GM18907 (cell line): ENCODE data around the gene RAG2.

Experiments used
- ATAC-seq: cut with Tn5 transposase; IDR thresholded peaks from one replicate; pipeline ENCODE4 v1.9.1; 2021; ENCODE audit warnings: mild to moderate bottlenecking, moderate library complexity; ENCODE audit not compliant: unreplicated experiment

Gene RAG2

DNA sequence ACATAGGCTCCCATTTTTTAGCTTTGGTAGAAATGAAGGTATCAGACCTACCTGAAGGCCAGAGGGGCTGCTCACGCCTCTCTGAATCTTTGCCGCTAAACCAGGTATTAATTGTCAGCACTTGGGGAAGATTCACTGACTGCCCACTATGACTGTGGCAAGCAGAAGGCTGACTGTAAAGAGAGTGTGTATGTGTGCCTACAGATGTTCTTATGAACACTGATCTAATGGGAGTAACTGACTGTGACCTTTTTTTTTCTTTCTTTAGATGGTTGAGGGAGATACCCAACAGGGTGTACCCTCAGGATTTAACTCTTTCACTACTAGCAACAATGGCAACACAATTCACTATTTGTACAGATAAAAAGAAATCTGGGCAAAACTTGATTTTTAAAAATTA is at the start of gene RAG2:
Gene RAG2 (minus strand): TSS at position 186 of the 400 bp plus-strand sequence. CDS start 4,068 bp downstream, outside the sequence.
- ATAC-seq = no peak

DNA sequence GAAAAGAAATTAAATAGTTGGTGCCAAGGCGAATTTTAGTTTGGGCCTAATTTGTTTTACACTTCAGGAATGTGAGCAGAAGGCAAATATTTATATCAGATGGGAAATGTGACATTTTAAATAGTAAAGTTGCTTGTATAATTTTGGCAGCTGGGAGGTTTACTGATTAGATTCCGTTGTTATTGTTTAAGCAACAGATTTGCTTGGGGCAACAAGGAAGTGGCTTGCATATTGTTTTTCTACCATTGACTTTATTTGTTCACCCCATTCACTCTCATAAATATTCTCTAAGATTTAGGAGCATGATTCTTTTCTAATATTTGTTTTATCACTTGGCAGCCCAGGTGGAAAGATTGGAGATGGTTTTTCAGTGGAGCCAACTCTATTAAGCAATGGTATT is 40.5 kb upstream of the RAG2 start:
- ATAC-seq = no peak

DNA sequence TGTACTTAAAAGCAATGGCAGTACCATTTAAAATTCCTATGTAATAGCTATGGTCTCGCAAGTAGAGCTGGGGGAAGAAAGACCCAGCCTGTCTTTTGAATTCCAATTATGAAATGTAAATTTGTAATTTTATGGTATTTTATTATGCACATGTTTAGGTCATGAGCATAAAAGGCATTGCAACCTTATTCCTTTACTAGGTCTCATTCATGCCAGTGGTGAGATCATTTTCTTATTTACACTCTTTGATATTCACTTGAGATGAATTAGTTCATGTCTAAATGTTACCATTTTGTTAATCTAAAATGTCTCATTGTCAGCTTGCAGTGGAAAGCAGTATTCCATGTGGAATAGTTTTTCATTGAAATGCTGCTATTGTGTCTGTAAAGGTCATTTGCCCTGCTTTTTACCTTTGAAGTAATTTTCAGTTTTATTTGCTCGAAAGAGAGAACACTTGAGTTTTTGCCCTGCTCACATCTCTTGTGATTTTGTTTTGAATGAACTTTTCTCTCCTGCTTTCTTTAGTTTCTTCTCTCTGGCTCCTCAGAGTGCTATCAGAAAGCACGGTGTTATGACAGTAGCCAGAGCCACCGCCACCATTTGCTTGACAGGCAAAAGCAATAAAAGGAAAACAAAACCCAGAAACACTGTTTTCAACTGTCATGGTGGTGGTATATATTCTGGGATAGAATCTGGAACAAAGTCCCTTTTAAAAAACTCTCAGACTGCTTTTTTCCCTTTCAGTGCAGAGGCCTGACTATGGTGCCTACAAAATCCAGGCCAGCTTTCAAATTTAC is 37.2 kb upstream of the RAG2 start:
- ATAC-seq = no peak

DNA sequence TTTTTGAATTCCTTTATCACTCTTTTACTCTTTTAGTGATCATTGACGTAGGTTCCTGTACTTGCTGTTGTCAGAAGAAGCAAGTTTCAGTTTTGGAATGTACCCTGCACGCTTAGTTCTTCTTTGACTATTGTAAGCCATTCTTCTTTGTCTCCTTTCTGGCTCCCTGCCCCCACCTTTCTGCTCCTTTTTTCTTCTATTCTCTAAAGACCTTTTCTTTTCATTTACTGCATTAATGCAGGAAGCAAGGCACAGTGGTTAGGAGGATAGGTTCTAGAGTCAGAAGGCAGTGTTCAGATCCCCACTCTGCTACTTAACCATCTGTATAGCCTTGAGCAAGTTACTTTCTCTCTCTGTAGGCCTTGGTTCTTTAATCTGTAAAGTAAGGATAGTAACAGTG is 33.7 kb upstream of the RAG2 start:
- peak; percentile 79 for ATAC-seq

DNA sequence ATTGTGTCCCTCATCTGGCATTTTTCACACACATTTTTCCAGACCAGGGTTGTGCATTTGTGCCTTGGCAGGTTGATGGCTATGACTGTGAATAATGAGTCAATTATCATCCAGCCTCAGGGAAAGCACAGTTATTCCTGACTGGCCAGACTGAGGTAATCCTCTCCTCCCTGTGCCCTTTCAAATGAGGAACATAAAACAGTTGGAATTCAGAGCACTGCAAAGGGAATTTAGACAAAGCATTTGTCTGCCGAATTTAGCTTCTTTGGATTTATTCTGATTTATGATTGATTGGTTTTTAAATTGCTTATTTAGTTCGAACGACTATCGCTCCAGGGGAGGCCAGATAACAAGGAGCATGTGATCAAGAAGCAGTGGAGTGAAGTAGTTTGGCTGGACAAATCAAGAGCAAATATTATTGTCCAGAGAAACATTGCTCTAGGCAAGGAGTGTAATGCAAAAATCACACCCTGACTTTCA is 30.8 kb upstream of the RAG2 start:
- no peak for ATAC-seq

DNA sequence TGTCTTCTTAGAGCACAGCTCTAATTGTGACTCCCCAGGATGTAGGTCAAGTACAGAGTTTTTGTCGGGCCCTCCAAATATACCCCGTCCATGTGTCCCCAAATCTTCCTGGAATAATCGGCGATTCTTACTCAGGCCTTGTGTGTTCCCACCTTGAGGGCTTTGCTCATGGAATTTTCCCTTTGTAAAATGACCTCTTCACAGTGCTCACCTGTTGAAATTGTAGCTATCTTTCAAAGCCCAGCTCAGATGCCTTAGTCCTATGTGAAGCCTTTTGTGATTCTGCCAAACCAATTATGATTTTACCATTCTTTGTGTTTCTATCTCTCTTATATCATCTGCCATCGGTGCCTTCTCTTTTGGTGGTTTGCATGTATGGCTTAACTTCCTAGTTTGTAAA is 30.1 kb upstream of the RAG2 start:
- ATAC-seq = no peak

DNA sequence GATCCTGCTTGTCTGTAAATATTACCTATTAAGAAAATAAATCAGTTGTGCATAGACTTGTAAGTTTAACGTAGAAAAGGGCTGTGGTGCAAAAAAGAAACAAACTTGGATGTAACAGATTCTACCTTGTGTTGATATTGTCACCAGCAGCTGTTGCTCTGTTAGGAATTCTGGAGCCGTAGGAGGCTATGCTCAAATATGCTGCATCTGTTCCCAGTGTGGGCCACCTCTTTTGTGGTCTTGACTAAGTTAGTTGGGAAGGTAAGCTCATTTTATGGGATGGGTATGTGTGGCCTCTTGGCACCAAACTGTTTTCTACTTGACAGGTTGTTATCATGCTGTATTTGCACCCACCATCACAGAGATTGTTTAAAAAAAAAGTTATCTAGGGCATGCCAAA is 29.4 kb upstream of the RAG2 start:
- no peak for ATAC-seq

DNA sequence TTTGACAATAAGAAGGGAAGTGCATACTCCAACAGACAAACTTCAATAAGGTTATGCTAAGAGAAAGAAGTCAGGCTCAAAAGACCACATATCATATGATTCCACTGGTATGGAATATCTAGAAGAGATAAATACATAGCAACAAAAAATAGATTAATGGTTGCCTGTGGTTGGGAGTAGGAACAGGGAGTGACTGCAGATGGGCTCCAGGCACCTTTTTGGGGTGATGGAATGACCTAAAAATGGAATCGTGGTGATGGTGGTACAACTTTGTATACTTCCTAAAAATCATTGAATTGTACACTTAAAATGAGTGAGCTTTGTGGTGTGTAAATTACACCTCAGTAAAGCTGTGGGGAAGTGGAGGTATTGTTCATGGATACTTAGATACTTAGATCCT is 29.0 kb upstream of the RAG2 start:
- no peak for ATAC-seq

DNA sequence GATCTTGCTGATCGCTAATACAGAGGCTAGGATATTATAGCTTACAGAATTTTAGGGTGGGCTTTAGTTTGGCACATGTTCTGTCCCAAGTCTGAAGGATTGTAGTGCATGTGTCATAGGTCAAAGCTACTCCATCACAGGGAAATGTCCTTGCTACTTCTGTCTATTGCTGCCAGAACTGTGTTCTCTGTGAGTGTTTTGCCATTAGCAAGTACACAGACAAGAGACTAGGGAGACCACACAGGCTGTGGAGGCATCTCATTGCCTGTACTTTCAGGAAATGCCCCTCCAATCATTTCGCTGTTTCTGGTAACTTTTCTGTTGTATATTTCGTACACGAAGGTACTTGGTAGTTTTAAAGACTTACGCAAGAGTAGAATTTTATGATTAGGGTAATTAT is 25.5 kb upstream of the RAG2 start:
- ATAC-seq = no peak

DNA sequence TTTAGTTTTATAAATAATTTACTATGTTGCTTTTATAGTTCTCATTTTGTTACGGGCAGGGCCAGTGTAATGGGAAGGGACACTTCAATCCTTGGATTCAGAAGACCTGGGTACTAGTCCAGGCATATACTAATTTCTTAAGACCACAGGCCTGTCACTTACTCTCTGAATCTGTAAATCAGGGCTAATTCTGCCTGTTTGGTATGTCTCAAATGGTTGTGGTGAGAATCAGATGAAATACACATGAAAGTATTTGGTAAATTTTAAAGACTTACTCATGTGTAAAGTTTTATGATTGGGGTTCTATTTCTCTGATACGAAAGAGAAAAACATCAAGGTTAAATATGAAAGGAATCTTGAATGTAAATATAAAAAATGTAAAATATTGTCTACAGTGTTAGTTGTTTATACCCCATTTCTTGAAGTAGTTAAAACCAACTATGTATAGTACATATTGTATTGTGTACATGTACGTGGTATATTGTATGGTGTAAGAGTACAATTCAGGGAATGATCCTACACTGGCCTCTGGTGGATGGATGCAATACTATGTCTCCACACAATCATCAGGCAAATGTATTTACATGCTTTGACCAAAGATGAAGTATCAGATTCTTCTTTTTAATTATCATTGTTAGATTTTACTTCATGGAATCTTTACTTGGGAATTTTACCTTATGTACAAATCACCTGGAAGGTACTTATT is 24.5 kb upstream of the RAG2 start:
- ATAC-seq = peak; percentile 77

DNA sequence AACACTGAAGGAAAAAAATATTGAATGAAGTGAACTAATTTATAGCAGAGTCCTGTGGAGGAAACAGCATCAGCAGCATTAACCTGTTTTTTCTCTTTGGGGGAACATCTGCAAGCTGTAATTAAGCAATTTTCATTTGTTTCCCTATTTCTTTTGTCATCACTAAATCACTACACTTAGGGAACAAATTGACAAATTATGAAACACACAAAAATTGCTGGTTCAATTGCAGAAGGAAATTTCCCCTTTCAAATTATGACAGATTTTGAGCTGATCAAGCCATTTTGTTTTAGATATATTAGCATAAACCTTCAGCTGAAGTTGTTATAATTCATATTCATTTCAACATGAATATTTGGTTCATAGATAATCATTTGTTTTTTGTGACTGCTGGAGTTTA is 22.2 kb upstream of the RAG2 start:
- ATAC-seq = no peak

DNA sequence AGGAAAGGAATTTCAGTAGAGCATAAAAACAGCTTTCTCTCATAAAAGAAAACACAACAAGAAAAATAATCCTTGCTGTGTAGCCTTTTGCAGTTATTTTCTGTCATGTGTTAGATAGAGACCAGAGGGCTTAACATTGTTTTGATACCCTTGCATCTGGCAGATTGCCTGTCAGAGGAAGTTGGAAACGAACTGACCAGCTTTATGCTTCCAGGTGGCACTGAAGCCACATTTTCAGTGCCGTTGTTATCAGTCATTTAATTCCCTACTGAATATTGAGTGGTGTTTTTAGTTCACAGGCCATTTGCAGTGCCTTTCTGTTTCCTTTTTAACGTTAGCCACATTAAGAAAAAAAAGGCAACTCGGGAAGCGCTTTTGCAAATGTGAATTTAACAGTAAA is 21.5 kb upstream of the RAG2 start:
- ATAC-seq = no peak

DNA sequence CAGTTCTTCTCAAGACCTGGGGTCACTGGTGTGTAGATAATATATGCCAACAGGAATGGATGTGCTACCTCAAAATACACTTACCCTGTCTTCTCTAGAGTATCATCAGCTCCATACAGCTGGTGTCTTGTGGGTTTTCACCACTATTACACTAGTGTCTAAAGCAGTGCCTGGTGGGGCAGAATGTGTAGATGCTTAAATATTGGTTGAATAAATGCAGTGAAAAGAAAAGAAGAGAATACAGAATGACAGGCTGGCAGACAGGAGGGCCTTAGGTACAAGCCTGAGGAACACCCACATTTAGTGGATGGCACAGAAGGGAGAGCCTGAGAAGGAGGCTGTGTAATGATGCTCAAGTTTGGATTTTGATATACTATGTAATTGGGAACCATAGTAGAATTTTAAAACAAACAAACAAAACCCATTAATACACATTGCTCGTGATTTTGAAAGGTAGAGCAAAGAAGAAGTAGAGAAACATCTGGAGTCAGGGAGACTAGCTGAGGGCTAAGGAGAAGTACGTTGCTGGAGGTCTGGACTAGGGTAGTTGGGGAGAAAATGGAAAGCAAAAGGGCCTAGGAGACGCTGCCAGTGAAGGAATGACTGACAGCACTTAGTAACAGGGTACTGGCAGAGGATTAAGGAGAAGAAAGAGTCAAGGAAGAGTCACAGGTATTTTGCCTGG is 20.5 kb upstream of the RAG2 start:
- ATAC-seq = no peak

DNA sequence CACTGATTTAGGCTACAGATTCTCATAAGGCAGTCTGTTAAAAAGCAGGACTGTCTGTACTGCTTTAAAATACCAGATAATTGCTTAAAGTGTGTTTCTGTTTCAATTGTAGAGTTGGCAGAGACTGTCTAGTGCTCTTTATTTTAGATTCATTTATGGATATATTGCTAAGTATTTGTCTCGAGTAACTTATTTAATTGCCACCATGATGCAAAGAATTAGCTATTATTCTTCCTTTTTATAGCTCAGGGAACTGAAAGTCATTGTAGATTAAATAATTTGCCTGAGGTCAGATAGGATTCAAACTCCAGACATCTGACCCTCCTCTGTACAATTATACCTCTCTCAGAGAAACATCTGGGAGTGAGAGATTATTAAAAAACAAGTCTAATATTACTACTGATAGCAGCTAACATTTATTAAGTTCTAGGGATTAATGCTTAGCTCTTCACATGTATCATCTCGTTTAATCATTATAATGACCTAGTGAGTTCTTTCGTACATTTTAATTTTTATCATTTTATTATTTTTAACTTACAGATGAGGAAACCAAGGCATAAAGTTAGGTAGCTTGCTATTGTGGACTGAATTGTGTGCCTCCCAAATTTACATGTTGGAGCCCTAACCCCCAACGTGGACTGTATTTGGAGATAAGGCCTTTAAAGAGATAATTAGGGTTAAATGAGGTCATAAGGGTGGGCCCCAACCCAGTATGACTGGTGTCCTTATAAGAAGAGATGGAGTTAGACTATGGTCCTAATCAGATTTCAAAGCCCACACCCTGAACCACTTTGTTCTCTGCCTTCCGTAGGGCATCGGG is 19.7 kb upstream of the RAG2 start:
- no peak for ATAC-seq

DNA sequence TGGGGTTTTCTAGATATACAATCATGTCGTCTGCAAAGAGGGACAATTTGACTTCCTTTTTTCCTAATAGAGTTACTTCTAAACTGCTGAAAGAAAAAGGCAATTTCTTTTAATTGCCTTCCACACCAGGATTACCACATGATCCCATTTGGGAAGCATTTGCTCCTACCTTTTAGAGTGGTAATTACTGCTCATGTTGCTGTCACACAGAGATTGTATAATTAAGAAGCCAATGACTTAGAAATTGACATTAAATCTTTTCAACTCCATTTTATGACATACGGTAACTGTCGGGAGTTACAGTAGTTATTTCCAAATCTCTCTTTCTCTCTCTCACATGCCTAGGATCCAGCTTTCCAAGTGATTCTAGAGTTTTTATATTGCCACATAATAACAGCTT is 17.8 kb upstream of the RAG2 start:
- no peak for ATAC-seq

DNA sequence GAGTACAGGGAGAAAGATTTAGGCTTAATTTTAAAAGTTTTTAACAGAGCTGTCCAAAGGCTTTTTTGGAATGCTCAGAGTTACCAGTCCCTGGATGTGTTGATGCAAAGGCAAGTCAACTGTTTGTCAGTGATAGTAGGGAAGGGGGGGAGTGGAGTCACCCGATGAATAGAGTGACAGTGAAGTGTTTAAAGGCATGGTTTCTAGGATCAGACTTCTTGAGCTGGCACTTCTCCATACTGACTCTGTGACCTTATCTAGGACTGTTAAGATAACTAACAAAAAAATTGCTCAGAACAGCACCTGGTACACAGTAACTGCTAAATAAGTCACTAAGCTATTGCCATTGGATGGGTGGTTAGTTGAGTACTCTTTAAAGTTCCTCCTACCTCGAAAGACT is 11.3 kb upstream of the RAG2 start:
- no peak for ATAC-seq

DNA sequence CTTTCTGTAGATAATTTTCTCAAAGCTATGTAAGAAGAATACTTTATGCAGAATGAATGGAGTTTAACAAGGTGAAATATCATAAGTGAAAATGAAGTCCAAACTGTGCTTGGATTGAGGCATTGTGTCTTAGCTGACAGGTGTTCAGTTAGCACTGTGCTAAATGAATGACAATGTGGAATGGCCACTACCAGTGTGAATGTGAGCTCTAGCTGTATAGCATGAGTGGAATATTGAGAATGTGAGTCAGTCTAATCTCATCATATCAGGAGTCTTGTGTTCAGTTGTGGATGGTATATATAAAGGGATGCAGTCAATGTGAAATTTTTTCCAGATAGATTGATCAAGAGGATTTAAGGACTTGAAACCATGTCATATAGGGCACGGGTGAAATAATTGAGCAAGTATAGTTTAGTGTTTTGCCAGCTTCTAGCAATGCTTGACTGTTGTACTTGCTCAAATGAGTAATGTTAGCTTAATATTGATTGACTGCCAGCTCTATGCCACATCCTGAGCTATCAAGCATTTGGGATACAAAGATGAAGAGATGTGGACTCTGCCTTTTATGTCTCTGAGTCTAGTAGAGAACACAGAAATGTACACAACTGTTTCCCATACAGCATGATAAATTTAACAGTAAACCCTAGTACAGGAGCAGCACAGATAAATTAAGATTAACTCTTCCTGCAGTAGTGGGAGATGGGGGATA is 10.6 kb upstream of the RAG2 start:
- ATAC-seq = no peak

DNA sequence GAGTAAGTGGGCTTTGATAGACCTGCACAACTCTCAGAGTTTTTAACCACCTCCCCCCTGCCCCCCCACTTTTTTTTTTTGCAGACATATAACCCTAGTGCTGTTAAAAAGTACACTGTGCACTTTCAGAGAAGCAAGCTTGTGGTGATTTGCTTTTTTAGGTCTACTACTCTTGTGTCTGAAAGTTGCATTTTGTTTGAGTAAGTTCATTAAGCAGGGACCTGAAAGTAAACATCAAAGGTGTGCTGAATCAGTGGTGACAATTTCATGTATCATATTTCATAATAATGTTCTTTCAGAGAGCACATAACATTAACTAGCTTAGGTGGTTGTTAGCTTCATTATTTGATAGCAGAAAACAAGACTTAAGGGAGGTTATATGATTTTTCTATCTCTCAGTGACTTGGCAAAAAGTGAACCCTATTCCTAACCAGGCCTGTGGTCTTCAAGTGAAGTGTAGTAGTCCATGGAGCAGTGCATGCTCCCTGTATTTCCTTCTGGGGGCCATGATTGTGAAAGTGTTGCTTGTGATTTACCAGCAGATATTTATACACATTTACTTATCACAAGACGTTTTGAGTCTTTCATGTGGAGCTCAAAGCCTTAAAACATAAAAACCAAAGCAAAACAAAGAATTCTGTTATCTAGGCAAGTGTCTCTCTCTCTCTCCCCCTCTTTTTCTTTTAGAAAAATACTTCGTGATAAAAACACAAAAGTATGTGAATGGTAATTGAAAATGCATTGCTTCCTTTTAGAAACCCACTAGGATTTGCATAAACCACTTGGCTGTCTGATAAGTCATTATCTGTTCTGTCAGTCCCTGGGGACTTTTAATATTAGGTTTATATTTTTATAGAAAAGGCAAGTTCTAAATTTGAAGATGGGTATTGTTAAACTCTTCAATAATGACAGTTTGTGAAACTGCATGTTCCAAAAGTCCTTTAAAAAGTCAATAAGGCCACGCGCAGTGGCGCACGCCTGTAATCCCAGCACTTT is 7.5 kb upstream of the RAG2 start:
- peak; percentile 82 for ATAC-seq

DNA sequence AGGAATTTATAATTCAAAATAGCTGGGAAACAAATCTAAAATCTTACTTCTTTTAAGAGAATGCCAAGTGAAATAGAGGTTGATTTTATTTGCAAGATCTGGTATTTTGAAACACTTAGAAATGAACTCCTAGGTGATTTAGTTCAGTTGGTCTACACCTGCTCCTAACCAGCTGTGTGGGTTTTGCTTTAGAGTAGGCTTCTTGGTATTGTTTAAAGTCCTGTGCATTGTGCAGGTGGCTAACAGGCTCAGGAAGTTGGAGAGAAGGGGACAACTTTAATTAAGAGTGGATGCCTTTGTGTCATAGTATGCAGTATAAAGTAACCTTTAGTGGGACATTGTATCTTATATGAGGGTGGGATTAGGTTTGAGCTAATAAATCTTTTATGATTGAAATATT is 4.1 kb upstream of the RAG2 start:
- ATAC-seq = no peak
